MM.1S (cell line): ENCODE data around the gene DLG3.

Experiments used
- DNase-seq: peaks from one replicate; pipeline ENCODE4 v3.0.0-alpha.2; 2015
- H2AFZ ChIP-seq: fragments of 300-600 bp; sonication (generic); 2 replicates; pipeline ENCODE4 v1.6.0; 2016; ENCODE audit warnings: antibody characterized with exemption, low read length
- H3F3A ChIP-seq: fragments of 300-600 bp; sonication (generic); 2 replicates; pipeline ENCODE4 v1.6.1; 2016; ENCODE audit warnings: mild to moderate bottlenecking, antibody characterized with exemption, low read length, moderate library complexity, mixed read lengths; ENCODE audit not compliant: insufficient read depth
- H3K27ac ChIP-seq: fragments of 300-600 bp; sonication (generic); 2 replicates; pipeline ENCODE4 v1.5.1; 2016; ENCODE audit warnings: mild to moderate bottlenecking, low read length
- H3K27me3 ChIP-seq: fragments of 300-600 bp; sonication (generic); replicated peaks from 2 replicates; pipeline ENCODE4 v1.6.0; 2016; ENCODE audit warnings: low read length; ENCODE audit not compliant: insufficient read depth
- H3K36me3 ChIP-seq: fragments of 300-600 bp; sonication (generic); replicated peaks from 2 replicates; pipeline ENCODE4 v1.6.1; 2016; ENCODE audit warnings: mild to moderate bottlenecking, low read length, mixed read lengths; ENCODE audit not compliant: insufficient read depth
- H3K4me1 ChIP-seq: fragments of 300-600 bp; sonication (generic); 2 replicates; pipeline ENCODE4 v1.6.1; 2016; ENCODE audit warnings: low read length, mixed read lengths
- H3K4me2 ChIP-seq: fragments of 300-600 bp; sonication (generic); 2 replicates; pipeline ENCODE4 v1.6.0; 2016; ENCODE audit warnings: low read depth, low read length
- H3K4me3 ChIP-seq: fragments of 300-600 bp; sonication (generic); 2 replicates; pipeline ENCODE4 v1.5.1; 2016; ENCODE audit warnings: low read length, mixed read lengths
- H3K79me2 ChIP-seq: fragments of 300-600 bp; sonication (generic); 2 replicates; pipeline ENCODE4 v1.6.1; 2016; ENCODE audit warnings: mixed run types, low read length, mixed read lengths
- H3K9ac ChIP-seq: fragments of 300-600 bp; sonication (generic); 2 replicates; pipeline ENCODE4 v1.6.1; 2016; ENCODE audit warnings: low read length, mixed read lengths
- H3K9me2 ChIP-seq: fragments of 300-600 bp; sonication (generic); replicated peaks from 2 replicates; pipeline ENCODE4 v1.6.1; 2016; ENCODE audit warnings: mild to moderate bottlenecking, low read length, mixed read lengths; ENCODE audit not compliant: insufficient read depth
- H3K9me3 ChIP-seq: fragments of 300-600 bp; sonication (generic); replicated peaks from 2 replicates; pipeline ENCODE4 v1.6.1; 2016; ENCODE audit warnings: mild to moderate bottlenecking, low read length, mixed read lengths; ENCODE audit not compliant: insufficient read depth
- H4K20me1 ChIP-seq: fragments of 300-600 bp; sonication (generic); 2 replicates; pipeline ENCODE4 v1.6.1; 2016; ENCODE audit warnings: mild to moderate bottlenecking, low read length, moderate library complexity, mixed read lengths; ENCODE audit not compliant: insufficient read depth
- CTCF ChIP-seq: fragments of 300-600 bp; sonication (generic); IDR thresholded peaks from 2 replicates; pipeline ENCODE4 v1.5.1; 2016; ENCODE audit warnings: antibody characterized with exemption, low read length, mixed read lengths
- EZH2 ChIP-seq: fragments of 300-600 bp; sonication (generic); optimal IDR thresholded peaks from 2 replicates; pipeline ENCODE3; 2017; ENCODE audit warnings: low read depth, mild to moderate bottlenecking, antibody characterized with exemption, low read length, mixed read lengths
- EZH2phosphoT487 ChIP-seq: fragments of 300-600 bp; sonication (generic); IDR thresholded peaks from 2 replicates; pipeline ENCODE4 v1.6.1; 2018; ENCODE audit warnings: antibody characterized with exemption, low read length

Gene DLG3

DNA sequence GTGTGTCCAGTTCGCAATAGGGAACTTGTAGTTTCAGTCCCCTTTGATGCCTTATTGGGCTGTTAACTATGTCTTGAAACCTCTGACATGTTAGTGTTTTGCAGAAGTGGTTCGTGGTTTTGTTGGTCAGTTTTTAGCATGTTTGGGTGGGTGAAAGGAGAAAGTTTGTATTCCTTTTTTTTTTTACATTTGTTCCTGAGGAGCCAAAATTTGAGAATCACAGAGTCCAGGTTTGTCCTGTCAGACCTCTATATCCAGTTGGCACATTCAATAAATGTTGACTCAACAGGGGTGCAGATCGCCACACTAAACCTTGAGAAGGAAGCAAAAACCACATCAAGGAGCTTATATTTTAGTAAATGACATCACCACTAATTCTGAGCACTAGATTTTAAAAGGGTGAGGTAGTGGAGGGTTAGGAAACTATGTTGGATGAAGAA is 26.2 kb downstream of the DLG3 start:
- DNase-seq: peak; percentile 64
- H3K9me3 ChIP-seq: no peaks in the 10 kb centered on the region
- H3K36me3 ChIP-seq: no peaks in the 10 kb centered on the region
- H3K4me1 ChIP-seq: peaks cover 8% of the 10 kb centered on the region
- H3K9me2 ChIP-seq: no peaks in the 10 kb centered on the region
- H3K4me3 ChIP-seq: no peak overlapping the region
- peak overlapping the region; percentile 26; the same call in 1 of the 2 replicates for H3K4me2 ChIP-seq
- no peak overlapping the region for H2AFZ ChIP-seq
- TF ChIP-seq EZH2phosphoT487 (no peak), CTCF (no peak), EZH2 (no peak)
- no peaks in the 10 kb centered on the region for H4K20me1 ChIP-seq
- H3K79me2 ChIP-seq: 0 out of 2 replicates have a peak, but pooled peaks cover 4% of the 10 kb centered on the region
- no peak overlapping the region for H3K9ac ChIP-seq
- H3F3A ChIP-seq: no peaks in the 10 kb centered on the region; the same call in 1 of the 2 replicates
- H3K27ac ChIP-seq: peak overlapping the region; percentile 19; the same call in 1 of the 2 replicates
- H3K27me3 ChIP-seq: no peaks in the 10 kb centered on the region

DNA sequence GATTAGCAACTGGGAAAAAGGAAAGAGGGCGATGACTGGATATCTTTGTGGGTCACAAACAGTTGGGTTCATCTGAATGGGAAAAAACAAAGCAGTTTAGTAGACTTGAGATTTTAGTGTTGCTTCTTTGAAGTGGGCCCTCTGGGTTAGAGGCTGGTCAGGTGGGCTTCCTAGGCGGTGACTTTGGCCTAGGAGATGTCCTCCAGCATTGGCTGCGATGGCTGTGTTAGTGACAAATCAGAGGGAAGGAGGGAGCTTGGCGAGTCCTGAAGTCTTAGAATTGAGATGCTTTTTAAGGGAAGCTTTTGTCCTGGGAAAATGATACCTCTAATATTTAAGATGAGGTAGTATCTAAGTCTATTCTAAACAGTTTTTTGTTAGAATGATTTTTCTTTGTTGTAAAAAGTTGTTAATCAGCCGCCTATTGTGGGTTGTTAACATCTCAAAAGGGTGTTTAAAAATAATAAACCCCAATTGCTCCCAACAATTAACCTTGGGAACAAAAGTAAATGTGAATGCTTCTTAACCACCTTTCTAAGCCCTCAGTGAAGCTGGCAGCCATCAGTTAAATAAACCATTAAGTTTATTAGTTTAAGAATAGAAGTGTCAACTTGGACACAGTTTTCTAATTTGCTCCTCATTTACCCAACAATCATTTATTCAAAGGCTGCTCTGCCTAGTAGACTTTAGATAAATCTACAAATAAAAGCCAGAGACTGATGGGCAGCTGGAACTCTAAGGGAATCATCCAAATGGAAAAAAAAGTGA is 31.7 kb downstream of the DLG3 start:
- DNase-seq: no peak
- Histone ChIP-seq H4K20me1 (no peaks in the 10 kb centered on the region), H3K9ac (no peak overlapping the region), H3K27ac (no peak overlapping the region), H3K9me2 (no peaks in the 10 kb centered on the region), H3K9me3 (no peaks in the 10 kb centered on the region), H3K36me3 (no peaks in the 10 kb centered on the region), H3F3A (no peaks in the 10 kb centered on the region), H3K4me1 (no peaks in the 10 kb centered on the region), H3K27me3 (no peaks in the 10 kb centered on the region), H2AFZ (no peak overlapping the region), H3K79me2 (0 out of 2 replicates have a peak, but pooled peaks cover 4% of the 10 kb centered on the region), H3K4me2 (no peak overlapping the region), H3K4me3 (no peak overlapping the region)
- no peak for TF ChIP-seq CTCF
- TF ChIP-seq EZH2: no peak
- no peak for TF ChIP-seq EZH2phosphoT487

DNA sequence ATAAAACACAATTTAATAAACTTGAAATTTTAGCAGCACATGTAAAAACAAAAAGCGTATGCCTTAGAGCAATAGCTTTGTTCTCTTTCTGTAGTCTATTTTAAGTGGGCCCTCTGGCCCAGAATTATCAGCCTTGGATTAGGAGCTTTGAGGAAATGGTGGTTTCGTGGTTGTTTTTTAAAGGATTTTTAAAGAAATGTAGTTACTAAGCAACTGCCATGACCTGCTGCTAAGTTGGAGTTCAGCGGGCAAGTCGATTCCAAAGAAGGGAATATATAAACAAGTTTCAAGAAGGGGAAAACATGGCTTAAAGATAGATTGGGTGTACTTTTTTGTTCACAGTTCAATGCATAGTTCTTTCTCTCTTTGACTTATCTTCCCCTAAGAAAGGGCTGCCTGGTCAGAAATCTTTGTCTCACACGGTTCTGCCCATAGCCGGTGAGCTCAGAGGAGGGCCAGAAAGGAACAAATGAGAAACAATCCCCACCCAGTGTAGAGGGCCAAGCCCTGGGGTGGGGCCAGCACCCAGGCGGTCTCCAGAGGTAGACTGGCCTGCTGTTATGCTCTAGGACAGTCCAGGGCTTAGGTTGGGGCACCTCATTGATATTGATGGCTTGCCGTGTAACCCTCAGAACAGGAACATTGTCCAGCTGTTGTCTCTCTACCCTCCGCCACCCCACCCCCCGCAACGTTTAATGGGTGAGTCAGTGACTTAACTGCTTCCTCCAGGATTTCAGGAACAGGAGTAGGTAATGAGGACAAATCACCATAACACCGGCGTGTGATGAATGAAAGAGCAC is 32.5 kb downstream of the DLG3 start:
- Histone ChIP-seq H3K4me2 (no peak overlapping the region), H3K9ac (no peak overlapping the region), H3K27me3 (no peaks in the 10 kb centered on the region), H3K27ac (no peak overlapping the region), H3K4me1 (no peaks in the 10 kb centered on the region), H3F3A (no peaks in the 10 kb centered on the region), H2AFZ (no peak overlapping the region), H4K20me1 (no peaks in the 10 kb centered on the region), H3K36me3 (no peaks in the 10 kb centered on the region), H3K4me3 (no peak overlapping the region), H3K9me3 (no peaks in the 10 kb centered on the region), H3K79me2 (no peaks in the 10 kb centered on the region), H3K9me2 (no peaks in the 10 kb centered on the region)
- no peak for DNase-seq
- TF ChIP-seq CTCF (no peak), EZH2 (no peak), EZH2phosphoT487 (no peak)
